Thoracic aorta (tissue), 2 donors: ENCODE results near the gene STMN3. TPM values are rescaled to one million over a fixed set of nuclear protein-coding genes. Genes with fewer than 3 reads are reported as not detected.

Experiments used
- ATAC-seq: fragments of 150-250 bp; one replicate; pipeline ENCODE4 v1.8.0; 2017; ENCODE audit warnings: low read depth; ENCODE audit not compliant: insufficient number of reproducible peaks, low FRiP score
- DNase-seq: peaks from one replicate; pipeline ENCODE4 v3.0.0-alpha.2; 2020; ENCODE audit warnings: low spot score
- H3K27ac ChIP-seq, 2 donors: fragments of 200-600 bp; sonication (generic); 1 replicate in 1 of 2; 2 replicates in 1 of 2; pipeline ENCODE4 v1.5.1; 2016; ENCODE audit warnings: mild to moderate bottlenecking in 2 of 2, moderate library complexity in 2 of 2
- H3K27me3 ChIP-seq: fragments of 200-600 bp; sonication (generic); replicated peaks from 2 replicates; pipeline ENCODE4 v1.6.0; 2016; ENCODE audit warnings: mild to moderate bottlenecking; ENCODE audit not compliant: insufficient read depth
- H3K36me3 ChIP-seq: fragments of 200-600 bp; sonication (generic); one replicate; pipeline ENCODE4 v1.5.1; 2016
- H3K4me1 ChIP-seq, 2 donors: fragments of 200-600 bp; sonication (generic); 1 replicate in 1 of 2; 2 replicates in 1 of 2; pipeline versions ENCODE4 v1.5.1 to v1.6.0; 2016; ENCODE audit warnings: low read depth in 2 of 2, mild to moderate bottlenecking in 1 of 2; ENCODE audit not compliant: control insufficient read depth in 1 of 2
- H3K4me3 ChIP-seq: fragments of 200-600 bp; sonication (generic); 2 replicates; pipeline ENCODE4 v1.5.1; 2016; ENCODE audit warnings: mild to moderate bottlenecking
- H3K9me3 ChIP-seq: fragments of 200-600 bp; sonication (generic); 2 replicates; pipeline ENCODE4 v1.5.1; 2016
- total RNA-seq, 2 donors: library from RNA; depleted of rRNA; stranded (reverse); fragments of >200 nt; gene quantifications; one replicate each; pipeline versions ENCODE4 v1.1.0 to v1.2.3, GENCODE V29; 2016
- TF ChIP-seq, protein P1 (sequence below): fragments of 200-600 bp; sonication (generic); IDR thresholded peaks from one replicate; pipeline ENCODE4 v1.5.1; 2019; ENCODE audit warnings: antibody characterized with exemption

Gene STMN3
- total RNA-seq, 2 donors from 2014 or later: 14.4 to 17.8 TPM

DNA sequence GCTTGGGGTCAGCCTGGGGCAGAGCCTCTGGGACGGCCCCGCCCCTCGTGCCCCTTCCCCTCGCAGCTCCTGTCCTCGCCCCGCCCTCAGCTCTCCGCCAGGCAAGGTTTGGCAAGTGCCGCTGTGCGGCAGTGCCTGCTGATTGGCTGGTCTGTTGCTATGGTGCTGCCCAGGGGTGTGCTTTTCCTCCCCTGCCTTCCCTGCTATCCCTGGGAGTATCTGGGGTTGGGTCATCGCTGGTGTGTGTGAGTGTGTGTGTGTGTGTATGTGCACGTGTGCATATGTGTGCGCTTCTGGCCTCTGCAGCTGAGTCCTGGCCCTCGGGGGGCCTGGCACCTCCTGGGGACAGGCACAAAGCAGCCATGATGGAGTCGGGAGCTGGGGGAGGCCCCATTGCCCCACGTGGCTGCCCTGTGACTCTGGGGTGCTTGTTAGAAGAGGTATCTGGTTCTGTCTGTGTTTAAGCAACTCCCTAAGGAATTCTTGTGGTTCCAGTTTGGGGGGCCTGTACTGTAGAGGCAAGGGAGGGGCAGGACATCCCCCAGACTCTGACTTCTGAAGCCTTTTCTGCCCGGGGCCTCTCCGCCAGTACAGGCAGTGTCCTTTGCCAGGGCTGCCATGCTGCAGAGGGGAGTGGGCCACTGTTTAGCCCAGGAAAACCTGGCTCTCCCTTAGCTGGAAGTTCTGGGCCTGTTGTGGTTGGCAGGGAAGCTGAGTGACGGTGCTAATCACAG lies 11.8 kb upstream of the STMN3 start:
- TF ChIP-seq, protein P1, sequence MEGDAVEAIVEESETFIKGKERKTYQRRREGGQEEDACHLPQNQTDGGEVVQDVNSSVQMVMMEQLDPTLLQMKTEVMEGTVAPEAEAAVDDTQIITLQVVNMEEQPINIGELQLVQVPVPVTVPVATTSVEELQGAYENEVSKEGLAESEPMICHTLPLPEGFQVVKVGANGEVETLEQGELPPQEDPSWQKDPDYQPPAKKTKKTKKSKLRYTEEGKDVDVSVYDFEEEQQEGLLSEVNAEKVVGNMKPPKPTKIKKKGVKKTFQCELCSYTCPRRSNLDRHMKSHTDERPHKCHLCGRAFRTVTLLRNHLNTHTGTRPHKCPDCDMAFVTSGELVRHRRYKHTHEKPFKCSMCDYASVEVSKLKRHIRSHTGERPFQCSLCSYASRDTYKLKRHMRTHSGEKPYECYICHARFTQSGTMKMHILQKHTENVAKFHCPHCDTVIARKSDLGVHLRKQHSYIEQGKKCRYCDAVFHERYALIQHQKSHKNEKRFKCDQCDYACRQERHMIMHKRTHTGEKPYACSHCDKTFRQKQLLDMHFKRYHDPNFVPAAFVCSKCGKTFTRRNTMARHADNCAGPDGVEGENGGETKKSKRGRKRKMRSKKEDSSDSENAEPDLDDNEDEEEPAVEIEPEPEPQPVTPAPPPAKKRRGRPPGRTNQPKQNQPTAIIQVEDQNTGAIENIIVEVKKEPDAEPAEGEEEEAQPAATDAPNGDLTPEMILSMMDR: no peak

DNA sequence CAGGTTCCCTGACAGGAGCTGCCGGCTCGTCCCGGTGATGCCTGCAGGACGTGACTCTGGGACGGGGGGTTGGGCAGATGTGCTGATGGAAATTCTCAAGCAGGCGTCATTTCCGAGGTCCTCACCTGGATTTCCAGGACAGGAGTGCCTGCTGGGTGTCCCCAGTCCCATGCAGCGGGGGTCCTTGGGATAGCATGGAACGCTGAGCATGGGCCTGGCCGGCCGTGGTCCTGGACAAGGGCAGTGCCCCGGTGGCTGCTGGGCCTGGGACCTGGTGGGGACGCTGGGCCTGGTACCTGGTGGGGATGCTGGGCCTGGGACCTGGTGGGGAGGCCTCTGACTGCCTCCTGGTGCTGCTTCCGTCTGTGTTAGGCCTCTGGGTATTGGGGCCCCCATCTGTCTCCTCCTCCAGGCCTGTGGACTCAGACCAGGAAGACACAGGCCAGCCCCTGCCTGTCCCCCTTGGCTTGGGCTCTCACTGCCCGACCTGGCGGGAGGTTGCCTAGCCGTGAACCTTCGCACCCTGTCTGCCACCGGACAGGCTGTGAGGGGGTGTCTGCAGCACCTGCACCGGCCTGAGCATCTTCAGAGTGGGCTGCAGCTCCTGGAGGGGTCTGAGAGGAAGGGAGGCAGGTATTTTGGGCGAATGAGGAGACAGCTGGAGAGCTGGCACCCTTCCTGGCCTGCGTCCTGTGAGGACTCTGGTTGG lies 11.1 kb upstream of the STMN3 start:
- Histone ChIP-seq H3K9me3 (no peaks in the 10 kb centered on the region), H3K27me3 (no peaks in the 10 kb centered on the region), H3K4me3 (no peak overlapping the region), H3K4me1 (peaks cover 3 to 5% of the 10 kb centered on the region in 2 donors), H3K36me3 (peaks cover 40% of the 10 kb centered on the region), H3K27ac (no peak overlapping the region)
- ATAC-seq (no peak), DNase-seq (no peak)
- TF ChIP-seq, protein P1: no peak

More for the DNA sequence above, 11.8 kb upstream of the STMN3 start:
- ATAC-seq (no peak), DNase-seq (no peak)
- Histone ChIP-seq H3K9me3 (no peaks in the 10 kb centered on the region), H3K36me3 (peaks cover 40% of the 10 kb centered on the region), H3K27ac (no peak overlapping the region), H3K4me3 (no peak overlapping the region), H3K4me1 (no peaks in the 10 kb centered on the region), H3K27me3 (no peaks in the 10 kb centered on the region)

DNA sequence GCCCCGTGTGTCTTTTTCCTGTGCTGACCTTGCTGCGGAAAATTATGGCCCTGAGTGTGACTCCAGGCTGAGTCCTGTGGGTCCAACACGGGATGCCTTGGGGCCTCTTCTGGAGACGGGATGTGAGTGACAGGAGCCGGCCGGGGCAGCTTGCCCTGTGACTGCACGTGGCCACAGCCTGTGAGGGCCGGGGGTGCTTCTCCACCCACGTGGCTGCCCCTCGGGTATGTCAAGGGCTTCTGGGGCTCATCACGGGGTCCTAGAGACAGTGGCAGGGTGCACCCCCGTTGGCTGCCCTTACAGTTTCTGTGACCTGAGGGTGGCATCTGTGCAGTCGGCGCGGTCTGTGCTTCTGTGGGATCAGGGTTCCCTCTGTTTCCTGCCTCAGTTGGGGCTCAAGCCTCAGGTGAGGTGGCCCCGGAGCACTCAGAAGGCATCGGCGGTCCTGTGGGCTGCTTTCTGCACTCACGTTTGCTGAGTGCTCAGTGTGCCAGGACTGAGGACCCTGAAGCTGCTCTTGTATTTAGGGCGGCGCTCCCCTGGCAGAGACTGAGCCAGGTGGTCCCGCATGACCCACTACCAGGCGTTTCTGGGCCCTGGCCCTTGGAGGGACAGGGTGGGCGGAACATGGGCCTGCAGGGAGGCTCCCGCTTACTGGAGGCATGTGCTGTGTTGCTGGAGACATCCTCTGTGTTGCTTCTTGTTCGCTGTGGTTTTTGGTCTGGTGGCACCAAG lies 10.3 kb upstream of the STMN3 start:
- Histone ChIP-seq H3K9me3 (no peaks in the 10 kb centered on the region), H3K27ac (no peak overlapping the region), H3K36me3 (peaks cover 39% of the 10 kb centered on the region), H3K4me1 (peaks cover 7 to 9% of the 10 kb centered on the region in 2 donors), H3K27me3 (no peaks in the 10 kb centered on the region), H3K4me3 (no peak overlapping the region)
- no peak for DNase-seq
- TF ChIP-seq, protein P1: no peak
- ATAC-seq: no peak

DNA sequence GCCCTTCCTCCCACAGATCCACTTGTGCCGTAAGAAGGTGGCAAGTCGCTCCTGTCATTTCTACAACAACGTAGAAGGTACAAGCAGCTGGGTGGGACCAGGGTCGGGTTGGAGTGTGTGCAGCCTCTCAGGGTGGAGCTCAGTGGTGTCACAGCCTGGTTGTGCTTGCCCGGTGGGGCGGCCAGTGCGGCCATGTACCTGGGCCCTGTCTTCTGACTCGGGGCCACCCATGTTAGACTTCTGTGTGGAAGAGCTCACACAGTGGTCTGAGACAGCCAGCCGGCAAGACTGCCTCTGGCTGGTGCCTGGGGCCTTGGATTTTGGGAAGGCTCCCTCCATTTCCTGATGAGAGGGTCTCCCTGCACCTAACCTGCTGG lies 9.6 kb upstream of the STMN3 start:
- Histone ChIP-seq H3K27me3 (no peaks in the 10 kb centered on the region), H3K36me3 (peaks cover 32% of the 10 kb centered on the region), H3K27ac (no peak overlapping the region), H3K4me1 (peaks cover 7 to 11% of the 10 kb centered on the region in 2 donors), H3K9me3 (no peaks in the 10 kb centered on the region), H3K4me3 (no peak overlapping the region)
- TF ChIP-seq, protein P1: no peak
- DNase-seq (no peak), ATAC-seq (no peak)
